Left kidney (tissue), 8 donors: ENCODE data around the gene UROC1. TPM values are rescaled to one million over a fixed set of nuclear protein-coding genes. Genes with fewer than 3 reads are reported as not detected.

Source experiments
- DNase-seq: peaks from one replicate; pipeline ENCODE4 v3.0.0-alpha.2; 2013
- long read RNA-seq, 8 donors: transcript quantifications; one replicate each; lab custom pipeline, GENCODE V29; 2026
- polyA plus RNA-seq: library from polyadenylated mRNA; unstranded; fragments of 120-200 nt; gene quantifications from one replicate; pipeline ENCODE4 v1.2.1, GENCODE V29; 2013; ENCODE audit not compliant: insufficient read length

The UROC1 gene
- polyA plus RNA-seq, result 0.15 TPM
- long read RNA-seq, donor 1, result 0 reads
- long read RNA-seq, donor 2, result 0 reads
- long read RNA-seq, donor 3, result 0 reads
- long read RNA-seq, donor 4, result 0 reads
- long read RNA-seq, donor 5, result 0 reads
- long read RNA-seq, donor 6, result 0 reads
- long read RNA-seq, donor 7, result 0 reads
- long read RNA-seq, donor 8, result 0 reads

DNA sequence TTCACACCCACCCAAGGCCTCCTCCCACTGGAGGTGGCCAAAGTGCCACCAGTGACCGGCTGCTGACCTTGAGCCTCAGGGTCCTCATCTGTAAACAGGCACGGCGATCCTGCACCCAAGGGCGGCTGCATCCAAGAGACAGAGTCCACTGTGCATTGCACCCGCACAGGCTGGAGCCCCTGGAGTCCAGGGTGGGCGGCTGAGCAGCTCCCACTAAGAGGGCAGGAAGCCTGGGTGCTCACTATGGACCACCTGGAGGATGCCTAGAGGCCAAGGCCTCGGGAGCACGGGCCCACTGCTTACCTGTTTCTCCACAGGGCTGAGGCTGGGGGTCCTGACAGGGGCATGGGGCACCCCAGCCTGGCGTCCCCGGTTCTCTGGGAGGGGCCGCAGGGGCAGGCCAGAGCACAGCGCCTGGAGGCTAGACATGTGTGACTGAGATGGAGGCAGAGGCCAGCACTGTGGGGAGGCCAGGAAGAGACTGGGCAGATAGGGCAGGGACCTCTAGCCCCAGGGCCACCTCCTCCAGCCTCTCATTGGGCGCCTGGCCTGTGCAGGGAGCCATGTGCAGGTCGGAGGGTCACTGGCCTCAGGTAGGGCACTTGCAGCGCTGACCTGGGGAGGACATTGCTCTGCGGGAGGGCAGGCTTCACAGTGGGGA lies at the start of gene UROC1:
UROC1 (minus strand) TSS at position 483 of the 661 bp plus-strand sequence; CDS start at position 429, 54 bp downstream.
- DNase-seq, result no peak

DNA sequence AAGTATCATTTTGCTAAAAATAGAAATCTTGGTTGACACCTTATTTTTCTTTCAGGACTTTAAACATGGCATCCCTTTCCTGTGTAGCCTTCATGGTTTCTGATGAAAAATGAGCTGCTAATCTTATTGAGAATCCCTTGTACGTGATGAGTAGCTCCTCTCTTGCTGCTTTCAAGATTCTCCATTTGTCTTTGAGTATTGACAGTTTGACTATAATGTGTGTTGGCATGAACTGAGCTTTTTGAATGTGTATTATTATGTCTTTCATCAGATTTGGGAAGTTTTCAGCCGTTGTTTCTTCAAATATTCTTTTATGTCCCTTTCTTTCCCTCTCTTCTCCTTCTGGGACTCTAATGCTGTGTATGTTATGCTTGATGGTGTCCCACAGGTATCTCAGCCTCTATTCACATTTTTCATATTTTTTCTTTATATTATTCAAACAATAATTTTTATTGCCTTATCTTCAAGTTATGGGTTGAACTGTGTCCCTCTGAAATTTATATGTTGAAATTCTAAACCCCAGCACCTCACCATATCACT lies 45.2 kb upstream of the UROC1 start:
- DNase-seq, result no peak

DNA sequence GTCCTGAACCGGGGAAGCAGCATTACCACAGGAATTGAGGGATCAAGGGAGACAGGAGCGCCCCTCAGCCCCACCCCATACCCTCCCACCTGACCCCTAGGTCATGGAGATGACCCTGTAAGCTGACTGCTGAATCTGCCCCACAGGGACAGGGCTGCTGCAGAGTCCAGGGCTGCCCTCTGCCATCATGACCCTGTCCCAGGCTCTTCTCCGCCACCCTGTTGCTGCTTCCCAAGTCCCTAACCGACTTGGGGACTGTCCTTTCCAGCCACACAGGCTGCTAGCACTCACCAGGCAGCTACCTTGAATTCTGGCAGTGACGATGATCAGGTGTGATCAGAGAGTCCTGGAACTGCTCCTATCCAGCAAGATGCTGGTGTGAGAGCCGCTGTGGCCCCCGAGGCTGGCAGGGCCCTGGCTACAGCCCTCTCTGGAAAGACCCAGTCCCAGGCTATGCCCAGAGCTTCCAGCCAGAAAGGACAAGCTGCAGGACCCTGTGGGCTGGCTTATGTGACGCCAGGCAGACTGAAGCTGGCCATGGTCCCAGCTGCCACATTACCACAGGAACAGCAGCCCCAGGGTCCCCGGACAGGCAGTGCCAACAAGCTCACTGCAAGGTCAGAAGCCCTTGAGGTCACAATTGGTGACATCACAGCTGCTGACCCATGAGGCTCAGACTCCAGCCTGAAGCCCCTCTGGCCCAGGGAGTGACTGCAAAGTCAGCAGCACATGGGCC lies 40.9 kb upstream of the UROC1 start, which contains the start of gene C3orf22:
C3orf22 (minus strand) TSS at position 597 of the 736 bp plus-strand sequence. CDS start 5,542 bp downstream, outside the sequence.
- no peak for DNase-seq

DNA sequence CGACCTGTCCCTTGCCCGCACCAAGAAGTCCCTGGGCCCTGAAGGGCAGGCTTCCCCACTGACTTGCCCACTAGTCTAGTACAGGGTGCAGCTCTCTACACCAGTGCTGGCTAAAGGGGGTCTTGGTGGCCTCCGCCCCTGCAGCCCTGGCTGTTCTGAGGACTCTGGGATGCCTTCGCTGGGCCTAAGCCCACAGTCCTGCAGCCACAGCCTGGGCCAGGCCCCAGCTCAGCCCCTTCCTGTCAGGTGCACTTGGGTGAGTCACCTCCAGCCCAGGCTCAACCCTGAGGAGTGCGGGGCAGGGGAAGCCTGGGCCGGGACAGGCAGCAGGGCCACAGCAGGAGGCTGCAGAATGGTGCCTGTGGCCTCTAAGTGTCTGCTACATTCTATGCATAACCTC lies 40.2 kb upstream of the UROC1 start:
- DNase-seq, result no peak

DNA sequence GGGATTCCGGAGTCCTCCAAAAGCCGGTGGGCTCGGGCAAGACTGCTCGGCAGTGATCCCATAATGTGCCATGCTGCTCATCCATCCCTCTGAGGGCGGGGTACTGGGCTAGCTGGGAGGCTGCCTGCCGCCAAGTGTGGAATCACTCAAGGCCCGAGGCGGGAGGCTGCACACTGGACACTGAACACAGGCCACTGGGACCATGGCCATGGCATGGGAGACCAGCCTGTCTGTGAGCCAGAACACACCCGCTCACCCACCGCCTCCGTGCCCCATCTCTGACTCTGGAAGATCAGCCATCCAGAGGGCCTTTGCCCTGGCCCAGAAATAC lies 39.8 kb upstream of the UROC1 start:
- no peak for DNase-seq

DNA sequence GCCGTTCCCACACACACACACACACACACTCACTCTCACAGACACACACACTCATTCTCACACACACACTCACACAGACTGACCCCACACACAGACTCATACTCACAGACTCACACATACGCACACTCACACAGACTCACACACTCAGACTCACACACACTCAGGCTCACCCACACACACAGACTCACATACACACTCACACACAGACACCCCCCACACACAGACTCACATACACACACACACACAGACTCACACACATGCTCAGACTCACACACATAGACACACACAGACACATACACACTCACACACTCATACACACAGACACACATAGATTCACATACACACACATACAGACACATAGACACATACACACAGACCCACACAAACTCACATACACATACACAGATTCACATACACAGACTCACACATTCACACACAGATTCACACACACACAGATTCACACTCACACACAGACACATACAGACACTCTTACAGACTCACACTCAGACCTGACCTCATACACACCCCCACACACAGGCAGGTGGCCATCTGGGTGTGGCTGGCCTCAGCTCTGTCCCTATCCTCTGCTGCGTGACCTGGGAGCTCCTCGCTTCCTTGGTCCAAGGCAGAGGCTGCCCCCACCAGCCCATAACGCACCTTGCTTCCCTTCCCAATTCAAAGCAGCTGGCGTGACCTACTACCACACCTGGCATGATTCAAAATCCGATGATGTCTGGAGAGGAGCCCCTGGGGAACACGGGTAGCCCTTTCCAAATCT lies 39.3 kb upstream of the UROC1 start:
- no peak for DNase-seq

DNA sequence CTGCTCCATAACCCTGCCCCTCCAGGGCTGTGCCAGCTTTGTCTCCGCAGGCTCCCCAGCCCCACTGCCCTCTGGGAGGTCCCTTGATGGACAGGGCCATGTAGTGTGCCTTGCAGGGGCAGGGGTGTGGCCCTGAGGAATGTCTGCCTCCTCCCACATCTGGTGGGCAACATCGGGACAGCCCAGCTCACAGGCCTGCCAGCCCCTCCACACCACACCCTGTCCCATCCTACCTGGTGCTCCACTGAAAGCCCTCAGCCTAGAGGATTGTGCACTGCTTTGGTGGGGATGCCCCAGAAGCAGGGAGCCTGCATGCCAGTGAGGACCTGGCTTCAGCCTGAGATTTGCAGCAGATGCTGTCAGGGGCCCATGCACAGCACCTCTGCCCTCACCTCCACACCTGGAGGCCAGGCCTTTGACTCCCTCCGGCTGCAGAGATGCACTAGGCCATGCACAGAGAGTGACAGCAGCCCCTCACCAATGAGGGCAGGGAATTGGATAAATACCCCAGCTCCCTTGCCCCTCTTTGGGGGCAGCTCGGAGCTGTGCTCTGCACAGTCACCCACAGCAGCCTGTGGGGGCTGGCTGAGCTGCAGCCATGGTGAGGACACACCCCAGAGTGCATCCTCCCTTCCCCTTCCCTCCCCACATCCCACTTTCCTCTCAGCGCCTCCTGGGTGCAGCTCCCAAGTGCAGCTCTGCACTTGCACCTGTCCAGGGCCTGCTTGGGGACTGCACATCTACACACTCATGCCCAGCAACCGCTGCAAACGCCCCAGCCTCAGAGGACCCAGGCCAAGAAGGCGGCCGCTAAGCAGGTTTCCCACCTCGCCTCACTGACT lies 38.4 kb upstream of the UROC1 start:
- no peak for DNase-seq

DNA sequence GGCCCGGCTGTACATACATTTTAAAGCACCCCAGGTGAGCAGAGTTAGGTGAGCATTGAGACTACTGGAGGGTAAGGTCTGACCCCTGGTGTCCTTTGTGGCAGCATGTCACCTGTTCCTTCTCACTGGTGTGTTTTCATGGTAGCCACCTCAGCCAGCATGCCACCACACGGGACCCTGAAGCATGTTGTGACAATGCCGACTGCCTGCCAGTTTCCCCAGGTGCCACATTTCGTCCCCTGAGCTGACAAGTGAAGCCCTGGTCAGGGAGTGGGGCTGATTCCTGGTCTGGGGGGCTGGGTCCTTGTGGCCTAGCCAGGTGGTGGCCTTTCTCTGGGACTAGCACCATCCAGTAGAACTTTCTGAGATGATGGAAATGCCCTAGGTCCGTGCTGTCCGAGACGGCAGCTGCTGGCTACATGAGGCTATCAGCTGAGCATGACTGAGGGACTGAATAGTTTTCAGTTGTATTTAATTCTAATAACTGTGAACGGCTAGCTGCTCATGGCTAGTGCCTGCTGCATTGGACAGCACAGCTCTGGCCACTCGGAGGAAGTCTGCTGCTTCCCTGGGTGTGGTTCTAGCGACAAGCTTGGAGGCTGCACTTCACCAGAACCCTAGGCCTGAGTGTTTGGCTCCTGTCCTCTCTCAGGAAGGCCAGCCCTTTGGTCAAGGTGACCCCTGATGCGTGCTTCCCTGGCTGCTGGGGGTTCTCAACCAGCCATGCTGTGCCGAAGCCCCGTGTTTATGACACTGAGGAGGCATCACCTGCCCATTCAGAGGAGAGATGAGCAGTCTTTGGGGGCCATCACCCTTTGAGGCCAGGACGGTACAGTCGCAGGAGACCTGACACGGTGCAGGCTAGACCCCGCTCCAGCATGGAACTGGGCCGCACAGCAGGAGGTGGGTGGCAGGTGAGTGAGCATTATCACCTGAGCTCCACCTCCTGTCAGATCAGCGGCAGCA lies 37.3 kb upstream of the UROC1 start:
- no peak for DNase-seq

DNA sequence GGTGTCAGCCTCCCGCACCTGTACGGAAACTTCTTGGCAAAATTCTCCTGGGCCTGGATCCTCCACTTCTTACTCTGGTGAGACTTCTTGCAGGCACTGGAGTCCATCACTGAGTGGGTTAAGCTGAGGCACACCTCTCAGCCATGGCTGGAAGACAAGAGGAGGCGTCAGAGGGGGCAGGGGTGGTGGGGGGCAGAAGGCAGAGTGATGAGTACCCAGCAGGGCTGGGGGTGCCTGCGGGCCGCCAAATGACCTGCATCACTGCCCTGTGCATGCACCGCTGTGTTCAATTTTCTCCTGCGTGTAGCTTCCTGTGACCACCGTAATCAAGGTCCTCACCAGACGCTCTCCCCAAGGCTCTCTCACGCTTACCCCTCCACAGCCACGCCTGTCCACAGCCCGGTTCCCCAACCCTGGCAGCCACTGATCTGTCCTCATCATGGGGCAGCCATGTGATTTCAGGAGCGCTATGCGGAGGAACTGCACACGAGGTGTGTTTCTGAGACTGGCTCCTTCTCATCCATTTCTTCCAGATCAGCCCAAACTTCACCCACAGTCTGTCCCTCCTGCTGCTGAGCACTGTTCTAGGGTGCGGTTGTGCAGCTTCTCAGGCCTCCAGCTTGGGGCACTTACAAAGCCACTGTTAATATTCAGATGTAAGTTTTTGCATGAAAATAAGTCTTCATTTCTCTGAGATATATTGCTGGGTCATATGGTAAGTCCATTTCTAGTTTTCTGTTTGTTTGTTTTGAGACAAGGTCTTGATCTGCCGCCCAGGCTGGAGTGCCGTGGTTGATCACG lies 35.9 kb upstream of the UROC1 start:
- DNase-seq, result no peak

DNA sequence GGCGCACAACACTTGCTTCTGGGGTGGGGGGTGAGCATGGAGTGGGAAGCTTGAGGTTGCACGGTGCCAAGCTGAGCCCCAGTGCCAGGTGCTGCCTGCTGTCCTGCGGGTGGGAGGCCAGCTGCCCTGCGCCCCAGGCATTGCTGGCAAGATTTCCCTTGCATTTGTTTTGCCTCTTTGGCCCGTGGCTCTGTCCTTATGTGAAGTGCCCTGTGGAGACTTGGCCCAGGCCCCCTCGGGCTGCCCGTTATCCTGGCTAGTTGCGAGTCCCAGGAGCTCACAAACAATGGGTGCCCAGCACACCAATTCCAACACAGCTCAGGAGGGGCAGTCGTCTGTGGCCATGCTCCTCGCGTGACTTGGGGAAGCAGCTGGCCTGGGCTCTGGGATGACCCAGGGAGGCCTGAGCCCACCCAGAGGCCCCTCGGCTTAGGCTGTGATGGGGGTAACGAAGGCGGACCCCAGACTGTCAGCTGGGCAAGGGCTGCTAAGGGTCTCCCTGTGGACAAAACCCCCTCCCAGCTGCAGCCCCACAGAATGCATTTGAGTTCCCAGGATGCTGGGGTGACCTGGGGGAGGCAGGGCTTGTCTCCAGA lies 35.2 kb upstream of the UROC1 start:
- DNase-seq, result no peak

DNA sequence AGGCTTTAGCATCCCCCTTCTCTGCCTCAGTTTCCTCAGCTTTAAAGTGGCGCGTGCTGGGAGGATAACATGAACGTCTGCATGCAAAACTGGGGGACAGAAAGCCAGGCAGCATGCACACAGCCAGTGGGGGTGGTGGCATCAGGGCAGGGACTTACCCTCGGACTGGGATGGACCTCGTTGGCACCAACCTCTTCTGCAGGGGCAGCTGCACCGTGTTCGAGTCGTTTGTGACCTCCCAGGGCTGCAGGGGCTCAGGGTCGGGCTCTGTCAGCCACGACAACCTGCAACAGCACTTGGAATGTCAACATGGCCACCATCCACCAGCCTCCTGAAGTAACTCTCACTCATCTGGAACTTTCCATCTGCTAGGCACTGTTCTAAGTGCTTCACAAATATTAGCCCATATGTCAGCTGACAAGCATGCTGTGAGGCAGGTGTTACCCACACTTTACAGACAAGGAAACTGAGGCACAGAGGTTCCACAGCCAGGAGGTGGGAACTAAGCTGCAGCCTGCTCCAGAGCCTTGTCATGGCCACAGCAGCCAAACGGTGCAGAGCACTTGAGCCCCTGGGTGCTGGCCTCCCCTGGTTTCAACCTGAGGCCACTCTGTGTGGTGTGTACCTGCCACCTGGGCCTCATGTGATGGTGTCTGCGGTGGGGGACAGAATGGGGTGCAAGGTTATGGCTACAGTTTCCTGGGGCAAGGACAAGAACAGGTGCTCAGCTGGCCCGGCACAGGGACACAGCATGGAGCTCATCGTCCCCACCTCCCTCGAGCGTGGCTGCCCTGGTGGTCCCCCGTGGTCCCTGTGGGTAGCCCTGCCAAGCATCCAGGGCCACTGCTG lies 34.5 kb upstream of the UROC1 start:
- no peak for DNase-seq

DNA sequence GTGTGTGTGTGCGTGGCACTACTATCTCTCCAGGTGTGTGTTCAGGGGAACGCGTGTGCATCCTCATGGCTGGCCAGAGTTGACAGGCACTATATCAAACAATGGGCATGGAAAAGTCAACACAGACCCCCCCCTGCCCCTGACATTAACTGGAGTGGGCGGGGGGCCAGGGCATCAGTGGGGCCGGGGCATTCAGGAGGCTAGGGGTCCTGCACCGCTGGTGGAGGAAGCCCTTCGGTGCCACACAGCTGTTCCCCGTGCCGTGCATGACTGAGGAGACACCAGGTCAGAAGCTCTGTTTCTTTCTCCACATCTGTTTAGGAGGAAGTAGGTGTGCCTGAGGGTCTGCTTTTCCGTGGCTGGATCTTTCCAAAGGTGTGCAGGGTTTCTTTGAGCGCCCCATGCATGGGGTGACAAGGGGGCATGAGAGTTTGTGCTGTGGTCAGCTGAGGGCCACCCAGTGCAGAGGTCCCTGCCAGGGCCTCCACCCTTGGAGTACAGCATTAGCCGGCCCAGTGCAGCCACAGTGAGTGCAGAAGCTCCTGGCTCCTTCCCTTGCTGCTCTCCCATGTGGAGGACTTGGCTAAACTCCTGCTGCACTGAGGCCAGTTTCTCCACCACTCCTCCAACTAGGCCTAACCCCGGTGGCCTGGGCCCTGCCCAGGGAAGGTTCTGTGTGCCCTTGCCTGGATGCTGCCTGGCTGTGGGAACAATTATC lies 33.7 kb upstream of the UROC1 start:
- DNase-seq, result no peak

DNA sequence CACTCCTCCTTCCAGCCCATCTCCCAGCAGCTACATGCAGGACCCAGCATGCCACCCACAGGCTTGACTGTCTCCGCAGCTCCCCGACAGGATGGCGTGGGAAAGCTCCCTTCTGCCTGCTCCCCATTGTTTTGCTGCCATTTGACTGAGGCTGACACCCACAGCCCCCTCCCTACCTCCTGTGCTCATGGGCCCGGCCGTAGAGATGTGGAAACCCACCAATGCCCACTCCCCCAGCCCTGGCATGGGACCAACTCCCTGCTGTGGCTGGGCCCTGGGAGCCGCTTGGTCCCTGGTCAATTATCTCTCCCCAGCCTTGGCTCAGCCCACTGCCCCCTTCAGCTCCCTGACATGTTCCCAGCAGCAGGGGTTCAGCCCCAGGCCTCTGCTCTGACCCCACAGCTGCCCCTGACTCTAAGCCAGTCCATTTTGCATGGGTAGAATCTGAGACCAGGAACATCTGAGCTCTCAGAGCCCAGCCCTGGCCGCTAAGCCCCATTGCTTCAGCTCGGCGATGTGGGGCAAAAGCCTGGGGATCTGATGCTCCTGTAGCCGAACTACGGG lies 33.0 kb upstream of the UROC1 start:
- no peak for DNase-seq

DNA sequence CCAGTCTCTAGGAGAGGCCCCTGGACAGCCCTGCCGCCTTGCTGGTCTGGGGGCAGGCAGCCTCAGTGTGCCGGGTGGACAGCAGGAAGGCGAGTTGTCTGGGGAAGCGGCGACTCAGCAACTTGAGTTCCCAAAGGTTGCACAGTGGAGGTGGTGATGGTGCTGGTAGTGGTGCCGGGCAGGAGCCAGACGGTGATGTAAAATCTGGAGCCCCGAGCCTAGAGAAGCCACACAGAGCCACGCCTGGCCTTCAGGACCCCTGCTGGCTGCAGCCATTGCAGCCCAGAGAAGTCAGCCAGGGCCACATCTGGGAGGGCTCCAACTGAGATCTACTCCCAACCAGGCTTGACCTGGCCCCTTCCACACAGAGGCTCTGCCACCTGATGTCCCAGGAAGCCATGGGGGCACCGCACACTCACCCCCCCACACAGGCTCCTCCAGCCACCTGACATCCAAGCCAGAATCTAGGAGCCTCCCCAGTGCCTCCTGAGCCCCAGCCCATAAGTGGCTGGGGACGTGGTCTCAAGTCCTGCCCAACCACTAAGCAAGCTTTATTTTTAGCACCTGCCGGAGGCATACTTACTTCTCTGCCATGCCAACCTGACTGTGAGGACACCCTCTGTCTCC lies 32.4 kb upstream of the UROC1 start:
- no peak for DNase-seq

DNA sequence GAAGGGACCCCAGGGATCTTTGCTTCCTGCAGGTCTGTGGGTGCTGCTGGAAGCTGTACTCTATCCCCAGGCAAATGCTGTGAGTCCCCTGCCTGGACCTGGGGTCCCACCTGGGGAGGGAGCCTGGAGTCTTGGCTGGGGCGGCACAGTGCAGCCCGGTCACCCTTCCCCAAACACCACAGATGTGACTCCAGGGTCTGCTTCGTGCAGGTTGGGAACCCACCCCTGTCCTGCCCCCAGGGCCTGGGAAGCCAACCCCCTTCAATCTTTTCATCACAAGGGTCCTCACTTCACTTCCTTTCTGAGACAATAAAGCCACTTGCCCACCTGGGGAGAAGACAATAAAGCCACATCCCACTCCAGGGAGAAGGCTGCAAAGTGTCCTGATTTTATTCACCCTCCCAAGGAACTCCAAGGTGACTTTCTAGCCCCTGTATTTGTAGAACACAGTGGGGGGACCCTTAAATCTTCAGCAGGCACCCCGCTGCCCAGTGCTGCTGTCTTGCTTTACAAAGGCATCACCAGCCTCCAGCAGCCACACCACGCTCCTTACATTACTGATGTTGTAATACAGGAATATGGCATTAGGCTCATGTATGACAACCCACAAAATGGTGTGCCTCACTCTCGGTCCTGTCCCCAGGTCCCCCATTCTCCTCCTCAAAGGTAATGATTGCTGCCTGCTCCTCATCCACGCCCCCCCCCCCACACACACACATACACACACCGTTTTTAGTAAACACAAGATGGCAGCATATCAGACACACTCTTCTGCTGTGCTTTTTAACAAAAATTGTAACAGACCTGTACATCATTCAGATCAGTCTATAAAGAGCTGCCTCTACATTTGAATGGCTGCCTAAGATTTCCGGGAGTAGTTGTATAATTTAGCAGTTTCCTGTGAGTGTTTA lies 31.2 kb upstream of the UROC1 start:
- DNase-seq, result no peak
